ENCODE results near the gene GADD45G.

GADD45G gene

DNA sequence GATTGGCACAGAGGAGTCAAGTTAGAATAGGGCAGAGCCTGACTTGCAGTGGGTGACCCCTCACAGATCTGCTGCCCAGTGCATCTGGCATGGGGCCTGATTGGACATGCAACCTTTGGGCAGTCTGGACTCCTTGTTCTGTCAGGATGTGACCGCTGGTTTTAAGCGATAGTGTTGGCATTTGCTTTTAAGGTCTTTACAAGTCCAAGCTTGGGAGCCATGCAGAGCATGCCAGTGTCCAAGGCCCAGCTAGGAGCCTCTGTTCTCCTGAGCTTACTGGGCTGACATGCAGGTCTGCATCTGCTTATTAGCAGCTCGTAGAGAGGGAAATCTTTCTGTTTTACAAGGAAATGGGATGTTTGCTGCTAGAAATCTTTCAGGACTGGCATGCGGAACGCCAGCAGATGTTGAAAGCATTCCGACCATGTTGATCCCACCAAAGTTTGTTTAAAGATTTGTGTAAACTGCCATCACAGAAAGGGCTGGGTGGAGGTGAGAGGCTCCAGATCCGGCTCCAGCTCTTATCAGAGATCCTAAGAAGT is 27.5 kb downstream of the GADD45G start:
- FAIRE-seq, result no peak

DNA sequence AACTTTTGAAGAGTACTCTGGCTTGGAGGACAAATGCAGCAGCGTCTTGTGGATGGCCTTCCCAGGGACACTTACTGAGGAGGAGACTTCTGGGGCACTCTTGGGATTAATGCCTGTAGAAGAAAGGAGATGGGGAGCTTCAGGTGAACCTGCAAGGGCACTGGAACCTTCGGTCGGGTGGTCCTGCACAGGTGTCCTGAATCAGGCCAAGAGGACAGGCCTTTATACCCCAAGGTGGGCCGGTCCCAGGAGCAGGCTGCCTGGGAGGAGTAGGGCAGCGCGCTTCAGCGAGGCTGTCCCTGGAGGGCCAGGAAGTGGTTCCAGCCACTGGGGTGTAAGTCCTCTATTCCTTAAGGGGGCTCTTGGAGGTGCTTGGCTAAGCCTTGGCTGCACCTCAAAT is 27.9 kb downstream of the GADD45G start:
- no peak for FAIRE-seq

DNA sequence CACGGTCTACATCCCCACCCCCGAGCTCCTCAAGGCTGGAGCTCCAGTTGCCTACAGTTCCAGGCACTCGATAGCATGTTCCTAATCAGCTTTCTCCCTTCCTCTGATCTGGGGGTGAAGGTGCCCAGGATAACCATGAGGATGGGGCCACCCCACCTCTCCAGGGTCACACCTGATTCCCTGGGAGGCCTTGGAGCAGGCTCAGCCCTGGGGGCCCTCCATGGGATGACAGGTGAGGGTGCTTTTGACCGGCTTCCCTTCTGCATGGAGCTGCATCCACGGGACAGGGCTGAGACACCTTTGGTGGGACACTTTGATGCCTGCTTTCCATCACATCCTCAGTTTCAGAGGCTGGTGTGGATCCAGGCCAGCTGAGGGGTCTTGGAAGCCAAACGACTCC is 28.6 kb downstream of the GADD45G start:
- no peak for FAIRE-seq

DNA sequence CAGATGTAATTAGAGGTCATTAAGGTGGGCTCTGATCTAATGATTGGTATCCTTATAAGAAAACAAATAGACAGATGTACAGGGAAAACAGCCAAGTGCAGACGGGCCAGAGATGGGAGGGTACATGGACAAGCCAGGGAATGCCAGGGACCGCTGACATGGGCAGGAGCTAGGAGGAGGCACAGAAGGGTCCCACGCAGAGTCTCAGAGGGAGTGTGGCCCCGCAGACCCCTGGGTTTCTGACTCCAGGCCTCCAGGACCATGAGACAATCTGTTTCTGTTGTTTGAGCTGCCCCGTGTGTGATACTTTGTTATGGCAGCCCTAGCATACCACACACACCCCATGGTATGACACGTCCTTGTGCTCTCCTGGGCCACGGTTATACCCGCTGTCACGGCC is 29.1 kb downstream of the GADD45G start:
- FAIRE-seq, result no peak

DNA sequence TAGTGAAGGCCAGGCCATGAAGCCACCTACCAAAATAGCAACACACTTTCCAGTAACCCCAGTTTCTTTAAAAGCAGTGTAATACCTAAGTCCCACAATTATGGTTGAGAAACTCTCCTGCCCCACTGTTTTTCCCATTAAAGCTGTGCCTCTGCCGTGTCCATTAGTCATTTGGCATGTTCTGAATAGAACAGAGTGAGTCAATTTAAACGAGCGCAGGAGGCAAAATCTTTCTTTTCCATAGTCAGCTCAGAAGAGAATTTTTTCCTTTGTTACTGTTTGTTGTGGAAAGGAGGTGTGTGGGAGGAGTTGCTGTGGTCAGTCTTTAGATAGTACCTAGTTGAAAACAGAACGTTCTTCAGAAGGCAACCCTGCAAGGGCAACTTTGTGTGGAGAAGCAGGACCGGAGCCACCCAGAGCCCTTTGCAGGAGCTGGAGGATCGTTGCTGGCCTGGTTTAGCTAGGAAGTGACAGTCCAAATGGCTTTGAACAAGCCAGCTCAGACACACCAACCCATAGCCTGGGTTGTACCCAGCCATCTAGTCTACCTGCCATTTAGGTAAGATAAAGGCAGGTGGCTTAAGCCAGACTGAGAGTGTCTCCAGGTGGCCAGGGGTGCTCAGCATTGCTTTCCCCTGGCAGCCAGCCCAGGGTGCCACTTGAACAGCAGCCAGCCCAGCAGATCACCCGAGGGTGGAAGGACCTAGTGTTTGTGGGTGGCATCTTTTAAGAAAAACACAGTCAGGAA is 30.4 kb downstream of the GADD45G start:
- no peak for FAIRE-seq

DNA sequence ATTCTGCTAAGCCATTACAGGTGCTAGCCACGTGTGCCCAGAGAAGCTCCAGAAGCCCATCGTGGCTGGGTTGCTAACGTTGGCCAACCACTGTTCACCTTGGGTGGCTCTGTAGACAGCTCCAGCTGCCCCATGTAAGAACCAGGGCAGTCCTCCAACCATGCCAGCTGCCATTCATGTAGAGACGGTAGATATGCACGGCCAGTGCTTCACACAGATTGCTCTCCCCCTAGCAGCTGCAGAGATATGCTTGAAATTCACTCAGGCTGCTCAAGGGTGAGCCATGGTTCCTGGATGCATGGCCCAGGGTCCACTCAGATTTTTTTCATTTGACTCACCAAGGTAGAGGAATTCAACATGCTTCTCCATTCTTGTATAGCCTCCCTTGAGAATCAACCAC is 31.0 kb downstream of the GADD45G start:
- no peak for FAIRE-seq

DNA sequence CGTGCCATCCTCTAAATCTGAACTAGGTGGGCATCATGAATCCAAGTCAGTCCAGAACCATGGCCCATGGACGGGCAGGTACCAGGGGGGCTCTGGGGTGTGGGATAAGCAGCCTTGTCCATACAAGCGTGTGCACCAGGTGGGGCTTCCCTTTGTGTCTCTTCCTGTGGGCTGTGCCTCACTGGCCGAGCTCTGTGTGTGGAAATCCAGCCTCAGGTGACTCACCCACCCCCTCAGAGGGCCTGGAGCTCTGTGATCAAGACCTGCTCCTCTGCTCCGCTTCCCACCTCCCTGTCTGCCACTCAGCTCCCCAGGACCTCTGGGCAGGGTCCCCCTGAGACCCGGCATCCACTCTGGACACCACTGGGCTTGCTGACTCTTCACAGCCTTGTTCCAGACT is 33.0 kb downstream of the GADD45G start:
- FAIRE-seq, result no peak

DNA sequence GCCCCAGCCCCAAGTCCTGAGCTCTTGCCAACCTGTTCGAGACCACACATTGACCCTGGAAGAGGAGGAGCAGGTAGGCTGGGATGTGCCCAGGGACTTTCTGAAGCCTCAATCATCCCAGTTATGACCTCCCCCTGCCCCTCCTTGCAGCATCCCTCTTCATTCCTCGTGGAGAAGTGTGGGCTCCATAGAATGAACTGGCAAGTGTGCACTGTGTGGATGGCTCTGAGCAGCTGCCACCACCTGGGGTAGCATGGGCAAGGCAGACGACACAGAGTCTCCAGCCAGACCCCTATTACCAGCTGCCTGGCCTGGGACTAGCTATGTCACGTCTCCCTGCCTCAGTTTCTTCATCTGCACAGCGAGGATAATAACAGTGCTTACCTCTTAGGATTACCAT is 33.5 kb downstream of the GADD45G start:
- no peak for FAIRE-seq

DNA sequence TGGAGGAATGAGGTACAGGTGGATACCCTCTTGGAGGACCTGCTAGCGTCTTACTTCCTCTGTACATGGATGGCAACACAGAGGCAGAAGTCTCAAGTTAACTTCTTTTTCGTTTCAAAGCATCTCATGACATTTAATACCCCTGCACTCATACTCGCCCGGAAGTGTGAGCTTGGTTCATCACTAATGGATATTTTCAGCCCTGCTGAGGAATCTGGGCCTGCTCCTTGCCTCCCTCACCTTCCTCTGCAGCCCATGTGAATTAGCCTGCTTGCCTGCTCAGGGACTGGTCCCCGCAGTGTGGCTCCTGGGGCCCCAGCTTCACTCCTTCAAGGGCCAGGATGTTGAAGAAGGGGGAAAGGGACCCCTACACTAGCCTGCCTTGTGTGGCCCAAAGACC is 34.1 kb downstream of the GADD45G start:
- FAIRE-seq, result no peak

DNA sequence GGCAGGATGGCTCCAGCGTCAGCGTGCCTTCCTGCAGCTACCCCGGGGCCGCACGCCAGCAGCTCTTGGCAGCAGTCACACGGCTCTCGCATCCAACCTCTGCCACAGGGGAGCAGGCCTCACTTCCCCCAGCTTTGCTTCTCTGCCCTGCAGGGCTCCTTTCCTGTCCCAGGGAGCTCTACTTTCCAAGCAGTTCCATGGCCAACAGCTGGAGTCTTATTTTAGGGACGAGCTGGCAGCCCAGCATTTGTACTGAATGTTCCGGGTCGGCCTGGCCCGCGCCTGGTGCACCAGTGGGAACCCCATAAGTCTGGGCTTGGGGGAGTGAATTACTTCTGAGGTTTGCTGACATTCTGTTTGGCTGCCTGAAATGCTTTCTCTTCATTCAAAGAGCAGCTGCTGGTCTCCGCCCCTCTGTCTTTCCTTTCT is 34.6 kb downstream of the GADD45G start:
- FAIRE-seq, result peak; percentile 76

DNA sequence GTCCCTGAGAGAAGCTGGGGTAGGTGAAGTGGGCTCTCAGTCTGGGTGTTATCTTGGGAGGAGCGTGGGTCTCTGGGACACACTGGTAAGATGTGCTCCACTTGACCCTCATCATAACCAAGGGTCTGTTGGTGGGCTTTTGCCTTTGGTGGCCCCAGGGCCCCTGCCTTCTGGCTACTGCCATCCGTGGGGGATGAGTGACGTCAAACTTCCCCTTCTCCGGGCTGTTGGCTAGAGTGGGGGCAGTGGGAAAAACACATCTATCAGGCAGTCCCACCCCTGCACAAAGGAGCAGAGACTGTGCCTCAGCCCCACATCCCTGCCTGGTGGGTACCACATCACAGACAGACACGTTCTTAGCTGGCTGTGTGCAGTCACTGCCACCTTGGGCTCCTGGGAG is 35.1 kb downstream of the GADD45G start:
- FAIRE-seq, result no peak

DNA sequence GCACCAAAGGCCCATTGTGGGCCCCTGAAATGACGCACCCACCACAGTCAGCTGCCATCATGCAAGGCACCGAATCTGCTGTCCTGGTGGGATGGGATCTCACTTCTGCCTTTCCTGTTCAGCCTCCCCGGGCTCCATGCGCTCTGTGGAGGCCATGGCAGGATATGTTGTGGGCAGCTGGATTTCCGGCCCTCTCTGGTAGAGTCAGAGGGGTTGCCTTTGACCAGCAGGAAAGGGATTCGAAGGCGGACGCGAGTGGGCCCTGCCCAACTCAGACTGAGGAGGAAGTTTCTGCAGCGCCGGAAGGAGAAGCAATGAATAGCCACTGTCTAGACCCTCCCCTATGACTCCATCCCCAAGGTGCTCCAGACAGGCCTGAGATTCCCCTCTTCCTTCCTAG is 35.5 kb downstream of the GADD45G start:
- no peak for FAIRE-seq

DNA sequence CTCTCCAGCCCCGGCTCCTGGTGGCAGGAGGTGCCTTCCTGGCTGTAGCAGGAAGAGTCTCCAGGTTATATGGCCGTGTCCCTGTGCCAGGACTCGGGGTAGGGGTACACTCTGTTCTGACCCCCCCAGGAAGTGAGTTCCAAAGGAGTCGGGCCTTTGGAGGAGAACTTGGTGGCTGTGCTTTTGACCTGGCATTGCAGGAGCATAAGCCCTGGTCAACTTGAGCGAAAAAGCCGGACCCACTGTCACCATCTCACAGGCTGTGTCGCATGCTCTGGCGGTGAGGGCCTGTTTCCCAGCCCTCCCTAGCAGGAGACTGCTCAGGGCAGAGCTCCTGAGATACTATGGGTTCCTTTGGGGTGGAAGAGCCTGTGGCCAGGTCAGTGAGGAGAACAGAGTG is 36.0 kb downstream of the GADD45G start:
- no peak for FAIRE-seq

DNA sequence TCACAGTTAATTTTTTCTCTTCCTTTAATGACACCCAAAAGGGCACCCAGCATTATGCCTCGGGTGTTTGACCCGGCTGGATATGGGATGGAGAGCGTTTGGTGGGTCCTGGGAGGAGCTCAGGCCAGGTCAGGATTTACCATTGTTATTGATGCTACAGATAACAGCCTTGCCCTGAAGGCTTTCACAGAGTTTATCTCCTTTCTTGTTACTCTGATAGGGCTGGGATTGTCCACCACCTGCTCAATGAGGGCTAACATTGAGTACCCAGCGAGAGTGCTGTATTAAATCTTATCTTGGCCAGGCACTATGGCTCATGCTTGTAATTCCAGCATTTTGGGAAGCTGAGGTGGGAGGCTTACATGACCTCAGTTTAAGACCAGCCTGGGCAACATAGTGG is 37.2 kb downstream of the GADD45G start:
- no peak for FAIRE-seq

DNA sequence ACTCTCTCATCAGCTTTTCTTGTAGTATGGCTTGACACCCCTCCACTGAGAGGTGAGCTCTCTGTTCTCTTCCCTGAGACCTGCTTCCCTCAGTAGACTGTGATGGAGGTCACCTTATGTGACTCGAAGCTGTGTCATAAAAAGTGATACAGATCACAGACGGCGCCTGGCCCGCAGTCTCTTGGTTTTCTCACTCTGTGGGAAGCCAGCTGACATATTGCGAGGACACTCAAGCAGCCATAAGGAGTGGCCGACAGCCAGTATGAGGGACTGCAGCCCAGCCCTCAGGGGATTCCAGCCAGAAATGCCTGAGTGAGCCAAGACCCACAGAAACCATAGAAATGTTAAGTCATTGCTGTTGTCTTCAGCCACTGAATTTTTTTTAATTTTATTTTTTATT is 38.0 kb downstream of the GADD45G start:
- FAIRE-seq, result no peak

DNA sequence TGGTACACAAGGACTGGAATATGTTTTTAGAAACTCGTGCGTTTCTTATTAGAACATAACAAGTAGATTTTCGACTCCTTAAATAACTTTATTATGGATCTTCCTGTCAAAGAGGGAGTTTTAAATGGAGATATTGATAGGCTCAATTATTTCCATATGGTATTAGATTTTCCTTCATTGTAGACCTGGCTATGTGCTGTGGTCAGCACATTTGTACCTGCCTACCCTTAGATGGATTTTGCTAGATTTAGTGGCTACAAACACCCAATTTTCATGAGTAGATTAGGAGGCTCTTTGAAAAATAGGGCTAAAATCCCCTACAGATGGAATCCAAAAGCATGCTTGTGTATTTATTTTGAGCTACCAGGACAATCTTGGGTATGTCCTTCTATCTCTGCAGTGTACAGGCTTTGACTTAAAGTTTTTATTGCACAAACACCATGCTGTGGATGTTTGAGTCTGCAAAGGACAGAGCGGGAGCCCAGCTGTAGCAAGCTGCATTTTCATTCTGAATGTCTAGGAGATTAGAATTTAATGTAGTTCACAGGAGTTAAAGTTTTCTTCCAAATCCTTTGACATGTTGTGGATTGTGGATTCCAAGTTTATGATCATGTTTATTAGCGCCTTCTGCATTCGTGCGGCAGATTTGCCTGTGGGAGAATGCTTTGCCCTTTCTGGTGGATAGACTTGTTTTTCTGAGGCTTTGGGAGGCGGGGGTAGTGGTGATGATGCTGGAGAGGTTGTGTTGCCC is 41.6 kb downstream of the GADD45G start:
- peak; percentile 96 for FAIRE-seq

DNA sequence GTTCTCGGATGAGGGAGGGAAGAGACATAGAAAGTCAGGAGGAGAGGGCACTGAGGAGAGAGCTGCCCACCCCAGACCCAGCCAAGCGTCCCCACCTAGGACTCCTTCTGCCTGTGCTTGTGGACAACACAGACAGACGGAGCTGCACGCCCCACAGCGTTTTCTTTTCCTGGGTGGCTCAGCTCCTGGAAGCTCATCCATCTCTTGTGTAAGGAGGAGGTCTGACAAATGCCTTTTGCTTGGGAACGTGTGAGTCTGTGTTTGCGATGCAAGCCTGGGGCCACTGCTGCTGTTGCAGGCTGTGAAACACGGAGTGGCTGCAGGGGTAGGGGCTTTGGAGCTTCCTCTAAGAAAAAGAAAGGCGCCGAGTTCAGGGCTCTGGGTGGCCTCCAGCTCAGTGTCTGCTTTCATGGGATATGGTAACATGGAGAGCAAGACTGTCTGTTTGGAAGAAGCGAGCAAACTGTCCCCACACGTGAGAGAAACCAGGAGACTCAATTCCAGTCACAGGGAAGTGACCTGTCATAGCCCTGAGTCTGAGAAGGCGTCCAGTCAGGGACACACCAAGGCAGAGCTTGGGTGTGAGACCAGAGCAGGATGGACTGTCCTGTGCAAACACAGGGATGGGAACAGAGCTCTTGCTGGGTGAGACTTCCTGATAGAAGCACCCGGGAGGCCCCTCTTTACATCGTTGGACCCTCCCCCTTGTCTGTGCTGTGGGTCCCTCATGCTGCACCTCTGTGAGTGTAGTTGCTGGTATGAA is 42.7 kb downstream of the GADD45G start:
- no peak for FAIRE-seq

DNA sequence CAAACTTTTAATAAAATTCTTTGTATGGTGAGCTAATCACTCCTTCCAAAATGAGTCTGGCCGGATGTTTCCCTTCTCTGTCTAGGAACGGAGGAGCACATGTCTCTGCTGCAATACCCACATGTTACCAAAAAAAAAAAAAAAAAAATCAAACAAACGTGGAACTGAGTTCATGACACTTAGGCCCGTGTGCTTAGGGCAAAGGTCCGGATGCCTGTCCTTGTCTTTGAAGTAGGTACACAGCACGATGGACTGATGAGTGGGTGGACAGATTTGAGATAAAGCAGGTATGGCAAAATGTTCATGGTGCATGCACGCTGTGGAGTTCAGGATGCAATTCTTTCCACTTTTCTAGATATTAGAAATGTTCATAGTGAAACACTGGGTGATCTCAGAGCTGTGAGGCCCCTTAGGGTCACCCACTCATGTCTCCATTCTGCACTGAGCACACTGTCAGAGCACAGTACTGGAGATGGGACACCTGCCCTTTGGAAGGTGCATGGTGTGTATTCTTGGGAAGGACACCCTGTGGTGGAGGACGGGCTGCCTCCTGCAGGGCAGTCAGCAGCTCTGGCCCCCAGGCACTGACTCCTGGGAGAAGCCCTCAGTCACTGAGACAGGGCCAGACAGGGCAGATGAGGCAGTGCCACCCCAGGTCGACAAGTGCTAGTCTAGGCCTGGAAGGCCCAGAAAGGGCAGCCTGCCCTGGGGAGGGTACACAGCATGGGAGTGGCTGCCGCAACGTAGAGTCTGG is 43.6 kb downstream of the GADD45G start:
- FAIRE-seq, result no peak

DNA sequence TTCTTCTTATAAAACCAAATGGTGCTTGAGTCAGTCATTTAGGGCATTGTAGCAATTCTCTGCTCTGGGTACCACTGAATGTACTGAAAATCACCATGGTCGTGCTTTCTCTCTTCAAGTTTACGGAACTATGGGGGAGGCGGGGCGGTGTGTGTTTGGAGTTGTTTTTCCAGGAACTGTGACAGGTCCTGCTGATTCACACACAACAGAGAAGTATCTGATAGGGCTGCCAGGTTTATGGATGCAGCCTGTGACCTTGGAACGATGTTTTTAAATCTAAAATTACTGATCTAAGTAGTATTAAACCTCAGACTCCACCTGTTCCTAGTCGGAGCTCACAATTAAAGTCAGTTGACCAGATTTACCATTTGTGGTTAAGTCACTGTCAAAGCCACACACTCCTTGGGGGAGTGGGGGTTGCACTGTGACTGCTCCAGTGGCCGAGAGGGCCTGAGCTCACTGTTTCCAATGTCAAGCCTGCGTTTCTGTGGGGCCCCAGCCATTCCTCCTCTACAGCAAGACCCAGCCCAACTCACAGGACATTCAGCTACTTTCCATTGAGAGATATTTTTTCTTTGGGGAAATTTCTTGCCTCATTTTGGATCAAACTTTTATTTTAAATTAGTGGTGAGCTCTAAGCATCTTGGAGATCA is 44.4 kb downstream of the GADD45G start:
- no peak for FAIRE-seq

DNA sequence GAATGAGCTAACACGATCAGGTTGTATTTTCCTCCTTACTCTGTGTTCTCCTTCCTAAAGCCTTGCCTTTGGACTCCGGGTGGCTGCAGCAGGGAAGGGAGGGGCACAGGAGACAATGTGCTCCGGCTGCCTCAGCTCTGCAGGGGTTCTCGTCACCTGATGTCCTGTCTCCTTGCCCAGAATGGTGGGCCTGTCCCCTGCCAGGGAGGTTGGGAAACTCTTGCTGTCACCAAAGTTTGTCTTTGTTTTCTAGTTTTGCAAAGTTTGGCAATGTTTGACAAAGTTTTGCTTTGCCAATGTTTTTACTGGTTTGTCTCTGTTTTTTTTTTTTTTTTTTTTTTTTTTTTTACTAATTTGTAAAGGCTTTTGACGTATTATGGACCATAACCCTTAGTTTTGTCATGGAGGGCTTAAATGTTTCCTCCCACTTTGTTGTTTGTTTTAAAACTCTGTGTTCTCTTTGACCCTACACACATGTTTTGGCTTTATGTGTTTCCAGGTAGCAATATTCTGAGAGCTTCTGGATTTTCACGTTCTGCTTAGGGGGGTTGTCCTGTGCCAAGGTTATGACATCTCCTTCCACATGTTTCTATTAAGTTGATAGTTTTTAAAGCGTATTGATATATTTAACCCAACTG is 49.3 kb downstream of the GADD45G start:
- peak; percentile 90 for FAIRE-seq

Data from endometrium (tissue), 2 donors.